Activated T-helper 17 cell treated with anti-CD3 and anti-CD28 coated beads, Interleukin-2, amount 50 U/mL, for 72 hours (primary cell): ENCODE results near the gene HMOX2. TPM values are rescaled to one million over a fixed set of nuclear protein-coding genes. Genes with fewer than 3 reads are reported as not detected.

Experiments
- ATAC-seq: fragments of 150-1000 bp; cut with Tn5 transposase; replicated peaks from 2 replicates; pipeline ENCODE4 v1.10.0; 2021; ENCODE audit warnings: mild to moderate bottlenecking, moderate library complexity
- H3K27ac Mint-ChIP-seq: one replicate; pipeline ENCODE4 v1.8.0; 2022; ENCODE audit warnings: mixed read lengths
- H3K27me3 Mint-ChIP-seq: one replicate; pipeline ENCODE4 v1.8.0; 2022; ENCODE audit warnings: mixed read lengths
- H3K36me3 Mint-ChIP-seq: one replicate; pipeline ENCODE4 v1.8.0; 2022; ENCODE audit warnings: low read depth, mild to moderate bottlenecking, mixed read lengths
- H3K4me1 Mint-ChIP-seq: one replicate; pipeline ENCODE4 v1.8.0; 2022; ENCODE audit warnings: mixed read lengths
- H3K4me3 Mint-ChIP-seq: one replicate; pipeline ENCODE4 v1.8.0; 2022; ENCODE audit warnings: mild to moderate bottlenecking, mixed read lengths
- H3K9me3 Mint-ChIP-seq: one replicate; pipeline ENCODE4 v1.8.0; 2022; ENCODE audit warnings: mixed read lengths
- total RNA-seq, 2 donors: library from RNA; stranded (reverse); gene quantifications; one replicate each; pipeline ENCODE4 v1.2.3, GENCODE V29; 2022

Gene HMOX2
- total RNA-seq, 2 donors from 2014 or later: 60.0 to 92.1 TPM

- Mint-ChIP-seq H3K27ac (peak overlapping the region; percentile 28), H3K27me3 (no peaks in the 10 kb centered on the region), H3K4me3 (peak overlapping the region; percentile 34), H3K4me1 (peaks cover 29% of the 10 kb centered on the region), H3K9me3 (no peaks in the 10 kb centered on the region), H3K36me3 (peaks cover 71% of the 10 kb centered on the region)
- ATAC-seq: no peak
Measured at GRCh38 chr16:4481526-4481925, 5.3 kb downstream of the HMOX2 start.

GRCh38 chr16:4481963-4482362 is 5.8 kb downstream of the HMOX2 start:
- Mint-ChIP-seq H3K36me3 (peaks cover 75% of the 10 kb centered on the region), H3K9me3 (no peaks in the 10 kb centered on the region), H3K27me3 (no peaks in the 10 kb centered on the region), H3K4me3 (peak overlapping the region; percentile 34), H3K27ac (peak overlapping the region; percentile 28), H3K4me1 (peaks cover 30% of the 10 kb centered on the region)
- ATAC-seq: no peak

- Mint-ChIP-seq H3K27me3 (no peaks in the 10 kb centered on the region), H3K4me3 (peak overlapping the region; percentile 10), H3K27ac (peak overlapping the region; percentile 61), H3K4me1 (peaks cover 30% of the 10 kb centered on the region), H3K36me3 (peaks cover 95% of the 10 kb centered on the region), H3K9me3 (no peaks in the 10 kb centered on the region)
- no peak for ATAC-seq
Measured at GRCh38 chr16:4486126-4486893, 10.1 kb downstream of the HMOX2 start.

GRCh38 chr16:4487955-4488498 is 11.8 kb downstream of the HMOX2 start:
- peaks cover 88% of the 10 kb centered on the region for H3K36me3 Mint-ChIP-seq
- peaks cover 20% of the 10 kb centered on the region for H3K4me1 Mint-ChIP-seq
- no peaks in the 10 kb centered on the region for H3K27me3 Mint-ChIP-seq
- no peaks in the 10 kb centered on the region for H3K9me3 Mint-ChIP-seq
- H3K4me3 Mint-ChIP-seq: peak overlapping the region; percentile 71
- peak overlapping the region; percentile 88 for H3K27ac Mint-ChIP-seq
- ATAC-seq: peak; percentile 58

- Mint-ChIP-seq H3K36me3 (peaks cover 88% of the 10 kb centered on the region), H3K27me3 (no peaks in the 10 kb centered on the region), H3K27ac (peak overlapping the region; percentile 88), H3K4me3 (peak overlapping the region; percentile 71), H3K4me1 (peaks cover 25% of the 10 kb centered on the region), H3K9me3 (no peaks in the 10 kb centered on the region)
- ATAC-seq: peak; percentile 78
Measured at GRCh38 chr16:4488499-4488967, 12.3 kb downstream of the HMOX2 start.

GRCh38 chr16:4489030-4489429 is 12.8 kb downstream of the HMOX2 start:
- Mint-ChIP-seq H3K36me3 (peaks cover 85% of the 10 kb centered on the region), H3K4me1 (peaks cover 26% of the 10 kb centered on the region), H3K4me3 (peak overlapping the region; percentile 71)

GRCh38 chr16:4491898-4492297 is 15.7 kb downstream of the HMOX2 start:
- peaks cover 39% of the 10 kb centered on the region for H3K4me1 Mint-ChIP-seq
- no peak overlapping the region for H3K4me3 Mint-ChIP-seq
- no peak for ATAC-seq
- H3K9me3 Mint-ChIP-seq: no peaks in the 10 kb centered on the region
- no peak overlapping the region for H3K27ac Mint-ChIP-seq
- peaks cover 67% of the 10 kb centered on the region for H3K36me3 Mint-ChIP-seq
- H3K27me3 Mint-ChIP-seq: no peaks in the 10 kb centered on the region

More at GRCh38 chr16:4489030-4489429, 12.8 kb downstream of the HMOX2 start:
- Mint-ChIP-seq H3K27ac (peak overlapping the region; percentile 88), H3K27me3 (no peaks in the 10 kb centered on the region), H3K9me3 (no peaks in the 10 kb centered on the region)
- no peak for ATAC-seq

GRCh38 chr16:4494746-4495490 is 18.7 kb downstream of the HMOX2 start:
- ATAC-seq: no peak
- peak overlapping the region; percentile 46 for H3K27ac Mint-ChIP-seq
- H3K4me1 Mint-ChIP-seq: peaks cover 29% of the 10 kb centered on the region
- H3K36me3 Mint-ChIP-seq: peaks cover 61% of the 10 kb centered on the region
- no peaks in the 10 kb centered on the region for H3K27me3 Mint-ChIP-seq
- no peaks in the 10 kb centered on the region for H3K9me3 Mint-ChIP-seq
- H3K4me3 Mint-ChIP-seq: no peak overlapping the region

- Mint-ChIP-seq H3K4me1 (peaks cover 36% of the 10 kb centered on the region), H3K36me3 (peaks cover 57% of the 10 kb centered on the region), H3K4me3 (peak overlapping the region; percentile 20), H3K9me3 (no peaks in the 10 kb centered on the region), H3K27me3 (no peaks in the 10 kb centered on the region), H3K27ac (peak overlapping the region; percentile 83)
- no peak for ATAC-seq
Measured at GRCh38 chr16:4495766-4496165, 19.6 kb downstream of the HMOX2 start.

GRCh38 chr16:4496305-4496704 is 20.1 kb downstream of the HMOX2 start:
- Mint-ChIP-seq H3K4me3 (peak overlapping the region; percentile 20), H3K4me1 (peaks cover 41% of the 10 kb centered on the region), H3K36me3 (peaks cover 52% of the 10 kb centered on the region), H3K27me3 (no peaks in the 10 kb centered on the region), H3K9me3 (no peaks in the 10 kb centered on the region), H3K27ac (peak overlapping the region; percentile 83)
- ATAC-seq: peak; percentile 75

- Mint-ChIP-seq H3K4me1 (peaks cover 48% of the 10 kb centered on the region), H3K27ac (peak overlapping the region; percentile 44), H3K4me3 (peak overlapping the region; percentile 13), H3K36me3 (peaks cover 37% of the 10 kb centered on the region), H3K27me3 (no peaks in the 10 kb centered on the region), H3K9me3 (no peaks in the 10 kb centered on the region)
- ATAC-seq: no peak
Measured at GRCh38 chr16:4498546-4499195, 22.5 kb downstream of the HMOX2 start.

- peaks cover 37% of the 10 kb centered on the region for H3K36me3 Mint-ChIP-seq
- H3K4me1 Mint-ChIP-seq: peaks cover 50% of the 10 kb centered on the region
- no peak for ATAC-seq
- no peaks in the 10 kb centered on the region for H3K27me3 Mint-ChIP-seq
- peak overlapping the region; percentile 13 for H3K4me3 Mint-ChIP-seq
- H3K9me3 Mint-ChIP-seq: no peaks in the 10 kb centered on the region
- H3K27ac Mint-ChIP-seq: peak overlapping the region; percentile 44
Measured at GRCh38 chr16:4499196-4499555, 23.0 kb downstream of the HMOX2 start.

GRCh38 chr16:4500272-4500671 is 24.1 kb downstream of the HMOX2 start:
- H3K27me3 Mint-ChIP-seq: no peaks in the 10 kb centered on the region
- H3K9me3 Mint-ChIP-seq: no peaks in the 10 kb centered on the region
- peak overlapping the region; percentile 83 for H3K27ac Mint-ChIP-seq
- ATAC-seq: peak; percentile 91
- peaks cover 42% of the 10 kb centered on the region for H3K36me3 Mint-ChIP-seq
- H3K4me1 Mint-ChIP-seq: peaks cover 45% of the 10 kb centered on the region
- H3K4me3 Mint-ChIP-seq: peak overlapping the region; percentile 28

- Mint-ChIP-seq H3K27me3 (no peaks in the 10 kb centered on the region), H3K9me3 (no peaks in the 10 kb centered on the region), H3K4me1 (peaks cover 50% of the 10 kb centered on the region), H3K27ac (peak overlapping the region; percentile 83), H3K36me3 (peaks cover 45% of the 10 kb centered on the region), H3K4me3 (peak overlapping the region; percentile 28)
- ATAC-seq: no peak
Measured at GRCh38 chr16:4501071-4501478, 24.9 kb downstream of the HMOX2 start.
